SK-N-SH (cell line): ENCODE data around the gene NRDE2. TPM values are rescaled to one million over a fixed set of nuclear protein-coding genes. Genes with fewer than 3 reads are reported as not detected.

Experiments
- CTCF ChIA-PET: fragments of 300-600, 350-600 bp; formaldehyde crosslinking; extraction: SDS; loops from one replicate; lab custom pipeline; 2021; lab: Yijun Ruan, JAX
- POLR2A ChIA-PET: fragments of 350-600 bp; sonication (Branson Sonifier 250); formaldehyde crosslinking; extraction: SDS; loops from one replicate; lab custom pipeline; 2020; ENCODE audit warnings: antibody characterized with exemption, inconsistent platforms; lab: Yijun Ruan, JAX
- DNase-seq: peaks from one replicate; pipeline ENCODE4 v3.0.0; 2012
- H2AFZ ChIP-seq: fragments of 200-600 bp; sonication (generic); 2 replicates; pipeline ENCODE4 v1.8.1; 2016; ENCODE audit warnings: antibody characterized with exemption, mild to moderate bottlenecking, low read depth
- H3F3A ChIP-seq: fragments of 200-600 bp; sonication (generic); replicated peaks from 2 replicates; pipeline ENCODE3; 2016; ENCODE audit warnings: antibody characterized with exemption, mild to moderate bottlenecking; ENCODE audit not compliant: insufficient read depth
- H3K27ac ChIP-seq, 2 experiments: fragments of 200-500 bp in 1 of 2; fragments of 200-600 bp in 1 of 2; sonication (Bioruptor generic) in 1 of 2; sonication (generic), shearing (Covaris generic) in 1 of 2; 2 replicates each; pipeline versions ENCODE4 v1.5.1 to v1.6.1; 2014 to 2016; ENCODE audit warnings: low read depth in 2 of 2, inconsistent platforms in 1 of 2, low read length in 1 of 2, mild to moderate bottlenecking in 1 of 2, mixed read lengths in 1 of 2
- H3K27me3 ChIP-seq: fragments of 200-600 bp; sonication (generic), shearing (Covaris generic); 2 replicates; pipeline ENCODE4 v1.6.1; 2016; ENCODE audit warnings: mixed run types; ENCODE audit not compliant: insufficient read depth
- H3K36me3 ChIP-seq, 2 experiments: fragments of 200-500 bp in 1 of 2; fragments of 200-600 bp in 1 of 2; sonication (Bioruptor generic) in 1 of 2; sonication (generic) in 1 of 2; replicated peaks in 1 of 2; 2 replicates each; pipeline versions ENCODE3 to v1.5.1; 2014 to 2016; ENCODE audit warnings: low read length in 1 of 2, mild to moderate bottlenecking in 1 of 2; ENCODE audit not compliant: insufficient read depth in 2 of 2, control insufficient read depth in 1 of 2
- H3K4me1 ChIP-seq, 2 experiments: fragments of 200-500 bp in 1 of 2; fragments of 200-600 bp in 1 of 2; sonication (Bioruptor generic) in 1 of 2; sonication (generic), shearing (Covaris generic) in 1 of 2; 2 replicates each; pipeline versions ENCODE4 v1.5.1 to v1.6.1; 2014 to 2016; ENCODE audit warnings: low read depth in 1 of 2, low read length in 1 of 2, mixed run types in 1 of 2; ENCODE audit not compliant: insufficient read depth in 2 of 2, control insufficient read depth in 1 of 2
- H3K4me2 ChIP-seq: fragments of 200-600 bp; sonication (generic), shearing (Covaris generic); 2 replicates; pipeline ENCODE4 v1.6.1; 2017; ENCODE audit warnings: mixed run types
- H3K4me3 ChIP-seq, 2 experiments: fragments of 200-500 bp in 1 of 2; fragments of 200-600 bp in 1 of 2; sonication (Bioruptor generic) in 1 of 2; sonication (generic), shearing (Covaris generic) in 1 of 2; 2 replicates each; pipeline versions ENCODE4 v1.5.1 to v1.8.1; 2014 to 2016; ENCODE audit warnings: low read depth in 2 of 2, inconsistent platforms in 1 of 2, low read length in 1 of 2, mild to moderate bottlenecking in 1 of 2, mixed read lengths in 1 of 2, moderate library complexity in 1 of 2
- H3K79me2 ChIP-seq: fragments of 200-600 bp; sonication (generic); 2 replicates; pipeline ENCODE4 v1.8.1; 2017; ENCODE audit warnings: mild to moderate bottlenecking; ENCODE audit not compliant: insufficient read depth
- H3K9ac ChIP-seq: fragments of 200-600 bp; sonication (generic); 2 replicates; pipeline ENCODE4 v1.6.1; 2017; ENCODE audit warnings: mixed run types
- H3K9me2 ChIP-seq: fragments of 200-600 bp; sonication (generic); 2 replicates; pipeline ENCODE4 v1.6.1; 2017; ENCODE audit warnings: mixed run types
- H3K9me3 ChIP-seq: fragments of 200-600 bp; sonication (generic); 2 replicates; pipeline ENCODE4 v1.6.1; 2017; ENCODE audit warnings: mixed run types, mild to moderate bottlenecking, moderate library complexity
- H4K20me1 ChIP-seq: fragments of 200-600 bp; sonication (generic); 2 replicates; pipeline ENCODE4 v1.6.1; 2017; ENCODE audit warnings: mild to moderate bottlenecking, mixed run types; ENCODE audit not compliant: insufficient read depth
- CHD2 ChIP-seq: fragments of 150-350 bp; IDR thresholded peaks from 2 replicates; pipeline ENCODE4 v1.6.1; 2018; ENCODE audit warnings: low read length; ENCODE audit not compliant: partially characterized antibody
- ELF1 ChIP-seq: IDR thresholded peaks from 2 replicates; pipeline ENCODE4 v1.4.0; 2012
- EP300 ChIP-seq, 2 experiments: IDR thresholded peaks; 2 replicates each; pipeline versions ENCODE4 v1.4.0 to v1.6.1; 2012; ENCODE audit warnings: borderline replicate concordance in 1 of 2, low read depth in 1 of 2, low read length in 1 of 2
- EZH2phosphoT487 ChIP-seq: fragments of 200-600 bp; sonication (generic); IDR thresholded peaks from 2 replicates; pipeline ENCODE4 v1.6.1; 2017; ENCODE audit warnings: low read depth, mixed run types, mild to moderate bottlenecking, antibody characterized with exemption, moderate library complexity, borderline replicate concordance
- FOXM1 ChIP-seq: IDR thresholded peaks from 2 replicates; pipeline ENCODE4 v1.4.0; 2012; ENCODE audit warnings: low read depth, mild to moderate bottlenecking
- GABPA ChIP-seq: IDR thresholded peaks from 2 replicates; pipeline ENCODE4 v1.4.0; 2012; ENCODE audit warnings: low read depth, mild to moderate bottlenecking
- GATA2 ChIP-seq: sonication (generic); formaldehyde crosslinking; IDR thresholded peaks from 2 replicates; pipeline ENCODE4 v1.5.0; 2020; ENCODE audit warnings: mild to moderate bottlenecking, missing genetic modification reagents
- IRF3 ChIP-seq: fragments of 150-350 bp; IDR thresholded peaks from 2 replicates; pipeline ENCODE4 v1.6.1; 2016; ENCODE audit warnings: mild to moderate bottlenecking, low read depth, low read length
- JUND ChIP-seq: IDR thresholded peaks from 2 replicates; pipeline ENCODE4 v1.4.0; 2012
- MAX ChIP-seq: IDR thresholded peaks from 2 replicates; pipeline ENCODE4 v1.4.0; 2012; ENCODE audit warnings: low read depth
- NRF1 ChIP-seq: IDR thresholded peaks from 2 replicates; pipeline ENCODE4 v1.6.1; 2012; ENCODE audit warnings: low read depth, mild to moderate bottlenecking, low read length
- PBX3 ChIP-seq: IDR thresholded peaks from 2 replicates; pipeline ENCODE4; 2012
- POLR2AphosphoS5 ChIP-seq: IDR thresholded peaks from 2 replicates; pipeline ENCODE4 v1.6.1; 2012; ENCODE audit warnings: low read depth, low read length
- RCOR1 ChIP-seq: fragments of 150-350 bp; IDR thresholded peaks from 2 replicates; pipeline ENCODE4 v1.6.1; 2017; ENCODE audit warnings: antibody characterized with exemption, low read length
- REST ChIP-seq: IDR thresholded peaks from 2 replicates; pipeline ENCODE4 v1.6.1; 2012; ENCODE audit warnings: mild to moderate bottlenecking, low read depth, low read length, moderate library complexity
- RFX5 ChIP-seq: IDR thresholded peaks from 2 replicates; pipeline ENCODE4 v1.6.1; 2012; ENCODE audit warnings: mild to moderate bottlenecking, improper control_type of control experiment, low read length
- RXRA ChIP-seq: IDR thresholded peaks from 2 replicates; pipeline ENCODE4 v1.4.0; 2012; ENCODE audit warnings: low read depth, mild to moderate bottlenecking, borderline replicate concordance
- TAF1 ChIP-seq: IDR thresholded peaks from 2 replicates; pipeline ENCODE4 v1.6.1; 2012; ENCODE audit warnings: low read depth, mild to moderate bottlenecking, low read length, moderate library complexity, borderline replicate concordance
- TEAD4 ChIP-seq: IDR thresholded peaks from 2 replicates; pipeline ENCODE4 v1.4.0; 2012; ENCODE audit warnings: mild to moderate bottlenecking, borderline replicate concordance; ENCODE audit not compliant: insufficient read depth
- YY1 ChIP-seq: IDR thresholded peaks from 2 replicates; pipeline ENCODE4 v1.4.0; 2012; ENCODE audit warnings: low read depth, mild to moderate bottlenecking
- ZBTB33 ChIP-seq: IDR thresholded peaks from 2 replicates; pipeline ENCODE4 v1.4.0; 2012; ENCODE audit warnings: low read depth, borderline replicate concordance
- WGBS: methylation state at CpG from one replicate; pipeline ENCODE4 v1.1.6; 2017; ENCODE audit warnings: low lambda C conversion rate; 5-methylcytosine and 5-hydroxymethylcytosine counted together
- polyA plus RNA-seq, 3 experiments: library from polyadenylated mRNA; depleted of rRNA; stranded (reverse); fragments of >200 nt; gene quantifications; 2 replicates each; pipeline ENCODE4 v1.2.3, GENCODE V29; 2012

NRDE2 gene
- polyA plus RNA-seq, 1 of the 3 experiments (the other 2 are of a cell fraction), result 11.3 TPM

DNA sequence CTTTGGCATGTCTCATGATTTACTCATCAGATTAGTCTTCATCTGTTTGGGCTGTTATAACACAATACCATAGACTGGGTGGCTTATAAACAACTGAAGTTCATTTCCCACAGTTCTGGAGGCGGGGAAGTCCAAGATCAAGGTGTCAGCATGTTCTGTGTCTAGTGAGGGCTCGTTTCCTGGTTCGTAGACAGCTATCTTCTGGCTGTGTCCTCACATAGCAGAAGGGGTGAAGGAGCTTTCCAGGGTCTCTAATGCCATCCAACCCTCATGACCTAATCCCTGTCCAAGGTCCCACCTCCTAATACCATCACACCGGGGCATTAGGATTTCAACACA is 30.8 kb upstream of the NRDE2 start (continued):
- TF ChIP-seq RCOR1, result no peak
- TF ChIP-seq TAF1, result no peak
- TF ChIP-seq GATA2 (CRISPR knock-in tag), result no peak

- WGBS, result 38% methylated on average over 7 of the region's 7 CpGs
- Histone ChIP-seq H3K9ac (no peak overlapping the region), H3K36me3 (no peaks in the 10 kb centered on the region), H3K9me2 (no peaks in the 10 kb centered on the region), H3K9me3 (no peaks in the 10 kb centered on the region), H3F3A (no peaks in the 10 kb centered on the region), H3K79me2 (no peaks in the 10 kb centered on the region), H3K27me3 (no peaks in the 10 kb centered on the region; the same call in 1 of the 2 replicates), H2AFZ (no peak overlapping the region), H3K4me3 (no peak overlapping the region), H3K27ac (no peak overlapping the region), H3K4me1 (no peaks in the 10 kb centered on the region), H3K4me2 (no peak overlapping the region), H4K20me1 (no peaks in the 10 kb centered on the region)
- CTCF ChIA-PET, result no interaction called here
- DNase-seq, result no peak
- POLR2A ChIA-PET, result no interaction called here
- TF ChIP-seq EZH2phosphoT487 (no peak), JUND (no peak), TEAD4 (no peak), FOXM1 (no peak), CHD2 (no peak), NRF1 (no peak), REST (no peak), PBX3 (no peak), TAF1 (no peak), IRF3 (no peak), GABPA (no peak), ELF1 (no peak), MAX (no peak), RXRA (no peak), ZBTB33 (no peak), YY1 (no peak), EP300 (IDR thresholded peaks at IDR 0.05; ENCODE audit: borderline replicate concordance in 1 of 2, low read depth in 1 of 2, low read length in 1 of 2) (no peak), RFX5 (no peak), POLR2AphosphoS5 (no peak)
Observed at GRCh38 chr14:90361865-90362557, 30.3 kb upstream of the NRDE2 start.
